ENCODE data around the gene SEMA5A. TPM values are rescaled to one million over a fixed set of nuclear protein-coding genes. Genes with fewer than 3 reads are reported as not detected.

Gene SEMA5A
- total RNA-seq, 1 donor from 2014 or later, result 43.2 TPM

GRCh38 chr5:9479990-9480389 lies 65.9 kb downstream of the SEMA5A start:
- TF ChIP-seq CTCF (IDR thresholded peaks at IDR 0.05; ENCODE audit: borderline replicate concordance), result no peak
- H3K9me3 ChIP-seq (replicated peaks), result peaks cover 22% of the 10 kb centered on the region
- intact Hi-C loops (cut with micrococcal nuclease), result no loop called here

GRCh38 chr5:9479361-9479760 lies 66.5 kb downstream of the SEMA5A start:
- H3K9me3 ChIP-seq (replicated peaks), result peaks cover 22% of the 10 kb centered on the region
- intact Hi-C loops (cut with micrococcal nuclease), result no loop called here
- no peak for DNase-seq
- no peak for TF ChIP-seq CTCF (IDR thresholded peaks at IDR 0.05; ENCODE audit: borderline replicate concordance)
- no peak overlapping the region for H3K4me3 ChIP-seq
- H3K27me3 ChIP-seq (ENCODE audit: low read depth), result no peaks in the 10 kb centered on the region
- peaks cover 7% of the 10 kb centered on the region for H3K36me3 ChIP-seq
- H3K4me1 ChIP-seq, result peaks cover 5% of the 10 kb centered on the region
- H3K27ac ChIP-seq (replicated peaks), result no peak overlapping the region

More at GRCh38 chr5:9479990-9480389, 65.9 kb downstream of the SEMA5A start:
- no peak for DNase-seq
- Histone ChIP-seq H3K27ac (replicated peaks) (no peak overlapping the region), H3K36me3 (peaks cover 7% of the 10 kb centered on the region), H3K27me3 (ENCODE audit: low read depth) (no peaks in the 10 kb centered on the region), H3K4me3 (no peak overlapping the region), H3K4me1 (peaks cover 5% of the 10 kb centered on the region)

- DNase-seq, result no peak
- intact Hi-C loops (cut with micrococcal nuclease), result no loop called here
- peaks cover 22% of the 10 kb centered on the region for H3K9me3 ChIP-seq (replicated peaks)
- peaks cover 7% of the 10 kb centered on the region for H3K36me3 ChIP-seq
- TF ChIP-seq CTCF (IDR thresholded peaks at IDR 0.05; ENCODE audit: borderline replicate concordance), result no peak
- no peaks in the 10 kb centered on the region for H3K27me3 ChIP-seq (ENCODE audit: low read depth)
- no peak overlapping the region for H3K27ac ChIP-seq (replicated peaks)
- H3K4me3 ChIP-seq, result no peak overlapping the region
- H3K4me1 ChIP-seq, result peaks cover 8% of the 10 kb centered on the region
These were observed 68.3 kb downstream of the SEMA5A start for GRCh38 chr5:9477537-9477936.

GRCh38 chr5:9474219-9475002 lies 71.5 kb downstream of the SEMA5A start:
- DNase-seq, result no peak
- no peaks in the 10 kb centered on the region for H3K27me3 ChIP-seq (ENCODE audit: low read depth)
- H3K36me3 ChIP-seq, result peaks cover 7% of the 10 kb centered on the region
- no peak overlapping the region for H3K27ac ChIP-seq (replicated peaks)
- H3K4me3 ChIP-seq, result no peak overlapping the region
- no peak for TF ChIP-seq CTCF (IDR thresholded peaks at IDR 0.05; ENCODE audit: borderline replicate concordance)
- H3K4me1 ChIP-seq, result peaks cover 8% of the 10 kb centered on the region
- peaks cover 26% of the 10 kb centered on the region for H3K9me3 ChIP-seq (replicated peaks)
- intact Hi-C loops (cut with micrococcal nuclease), result no loop called here

- no peak for DNase-seq
- Histone ChIP-seq H3K36me3 (peaks cover 7% of the 10 kb centered on the region), H3K27me3 (ENCODE audit: low read depth) (no peaks in the 10 kb centered on the region), H3K9me3 (replicated peaks) (peaks cover 23% of the 10 kb centered on the region), H3K27ac (replicated peaks) (no peak overlapping the region), H3K4me3 (no peak overlapping the region), H3K4me1 (peaks cover 8% of the 10 kb centered on the region)
- intact Hi-C loops (cut with micrococcal nuclease), result no loop called here
- TF ChIP-seq CTCF (IDR thresholded peaks at IDR 0.05; ENCODE audit: borderline replicate concordance), result no peak
These were observed 72.3 kb downstream of the SEMA5A start for GRCh38 chr5:9473624-9474023.
